Measurements from ENCODE around the gene ZC3H6.

ZC3H6 gene

GRCh38 chr2:112275311-112275886 is at the start of gene ZC3H6:
ZC3H6 (plus strand) TSS chr2:112275597; CDS start chr2:112275995, 398 bp downstream.
- Mint-ChIP-seq H3K27me3 (no peaks in the 10 kb centered on the region), H3K4me3 (peak within 1 kb of the TSS; percentile 92), H3K9me3 (no peaks in the 10 kb centered on the region), H3K36me3 (no peaks in the 10 kb centered on the region), H3K4me1 (peaks cover 31% of the 10 kb centered on the region), H3K27ac (peak within 1 kb of the TSS; percentile 98)

GRCh38 chr2:112229348-112229747 is 46.0 kb upstream of the ZC3H6 start:
- Mint-ChIP-seq H3K36me3 (peaks cover 33% of the 10 kb centered on the region), H3K4me3 (no peak overlapping the region), H3K27ac (no peak overlapping the region), H3K4me1 (peaks cover 27% of the 10 kb centered on the region), H3K27me3 (no peaks in the 10 kb centered on the region), H3K9me3 (no peaks in the 10 kb centered on the region)

GRCh38 chr2:112230371-112230770 is 45.0 kb upstream of the ZC3H6 start:
- no peak overlapping the region for H3K4me3 Mint-ChIP-seq
- H3K36me3 Mint-ChIP-seq: peaks cover 28% of the 10 kb centered on the region
- H3K27me3 Mint-ChIP-seq: no peaks in the 10 kb centered on the region
- H3K27ac Mint-ChIP-seq: no peak overlapping the region
- H3K4me1 Mint-ChIP-seq: peaks cover 20% of the 10 kb centered on the region
- no peaks in the 10 kb centered on the region for H3K9me3 Mint-ChIP-seq

GRCh38 chr2:112239862-112240261 is 35.5 kb upstream of the ZC3H6 start:
- peak overlapping the region; percentile 30 for H3K27ac Mint-ChIP-seq
- no peak overlapping the region for H3K4me3 Mint-ChIP-seq
- peaks cover 15% of the 10 kb centered on the region for H3K36me3 Mint-ChIP-seq
- H3K27me3 Mint-ChIP-seq: no peaks in the 10 kb centered on the region
- no peaks in the 10 kb centered on the region for H3K9me3 Mint-ChIP-seq
- peaks cover 58% of the 10 kb centered on the region for H3K4me1 Mint-ChIP-seq

GRCh38 chr2:112242384-112242783 is 33.0 kb upstream of the ZC3H6 start:
- Mint-ChIP-seq H3K27ac (no peak overlapping the region), H3K9me3 (peaks cover 5% of the 10 kb centered on the region), H3K4me1 (peaks cover 67% of the 10 kb centered on the region), H3K36me3 (peaks cover 25% of the 10 kb centered on the region), H3K27me3 (no peaks in the 10 kb centered on the region), H3K4me3 (peak overlapping the region; percentile 15)

GRCh38 chr2:112243233-112243632 is 32.2 kb upstream of the ZC3H6 start:
- no peaks in the 10 kb centered on the region for H3K27me3 Mint-ChIP-seq
- H3K36me3 Mint-ChIP-seq: peaks cover 29% of the 10 kb centered on the region
- peak overlapping the region; percentile 47 for H3K27ac Mint-ChIP-seq
- H3K4me1 Mint-ChIP-seq: peaks cover 62% of the 10 kb centered on the region
- H3K4me3 Mint-ChIP-seq: peak overlapping the region; percentile 36
- peaks cover 5% of the 10 kb centered on the region for H3K9me3 Mint-ChIP-seq

- peaks cover 31% of the 10 kb centered on the region for H3K36me3 Mint-ChIP-seq
- H3K4me1 Mint-ChIP-seq: peaks cover 59% of the 10 kb centered on the region
- peaks cover 5% of the 10 kb centered on the region for H3K9me3 Mint-ChIP-seq
- no peaks in the 10 kb centered on the region for H3K27me3 Mint-ChIP-seq
- H3K4me3 Mint-ChIP-seq: no peak overlapping the region
- H3K27ac Mint-ChIP-seq: no peak overlapping the region
These were observed 30.5 kb upstream of the ZC3H6 start for GRCh38 chr2:112244854-112245253.

- no peaks in the 10 kb centered on the region for H3K27me3 Mint-ChIP-seq
- H3K4me1 Mint-ChIP-seq: peaks cover 3% of the 10 kb centered on the region
- peaks cover 19% of the 10 kb centered on the region for H3K36me3 Mint-ChIP-seq
- H3K27ac Mint-ChIP-seq: no peak overlapping the region
- no peak overlapping the region for H3K4me3 Mint-ChIP-seq
- peaks cover 3% of the 10 kb centered on the region for H3K9me3 Mint-ChIP-seq
These were observed 24.1 kb upstream of the ZC3H6 start for GRCh38 chr2:112251271-112251670.

GRCh38 chr2:112253261-112253815 is 22.1 kb upstream of the ZC3H6 start:
- no peak overlapping the region for H3K4me3 Mint-ChIP-seq
- H3K27ac Mint-ChIP-seq: no peak overlapping the region
- H3K9me3 Mint-ChIP-seq: no peaks in the 10 kb centered on the region
- H3K27me3 Mint-ChIP-seq: no peaks in the 10 kb centered on the region
- H3K4me1 Mint-ChIP-seq: peaks cover 5% of the 10 kb centered on the region
- H3K36me3 Mint-ChIP-seq: peaks cover 8% of the 10 kb centered on the region

- peak within 1 kb of the TSS; percentile 16 for H3K4me3 Mint-ChIP-seq
These were observed 20.7 kb upstream of the ZC3H6 start, which contains the start of gene ZC3H8 for GRCh38 chr2:112254466-112255240. ZC3H8 (minus strand) TSS chr2:112255042; CDS start chr2:112254981, 61 bp downstream.

GRCh38 chr2:112255875-112256274 is 19.5 kb upstream of the ZC3H6 start:
- Mint-ChIP-seq H3K27ac (no peak overlapping the region), H3K4me3 (peak overlapping the region; percentile 16), H3K9me3 (no peaks in the 10 kb centered on the region), H3K36me3 (peaks cover 8% of the 10 kb centered on the region), H3K27me3 (peaks cover 1% of the 10 kb centered on the region), H3K4me1 (peaks cover 10% of the 10 kb centered on the region)

More at GRCh38 chr2:112254466-112255240, 20.7 kb upstream of the ZC3H6 start, which contains the start of gene ZC3H8:
- peaks cover 1% of the 10 kb centered on the region for H3K27me3 Mint-ChIP-seq
- H3K4me1 Mint-ChIP-seq: peaks cover 8% of the 10 kb centered on the region
- H3K36me3 Mint-ChIP-seq: peaks cover 8% of the 10 kb centered on the region
- no peaks in the 10 kb centered on the region for H3K9me3 Mint-ChIP-seq
- H3K27ac Mint-ChIP-seq: peak within 1 kb of the TSS; percentile 92

- Mint-ChIP-seq H3K4me1 (peaks cover 10% of the 10 kb centered on the region), H3K27me3 (peaks cover 1% of the 10 kb centered on the region), H3K4me3 (no peak overlapping the region), H3K27ac (peak overlapping the region; percentile 5), H3K36me3 (peaks cover 8% of the 10 kb centered on the region), H3K9me3 (no peaks in the 10 kb centered on the region)
These were observed 18.7 kb upstream of the ZC3H6 start for GRCh38 chr2:112256654-112257053.

GRCh38 chr2:112257575-112257974 is 17.8 kb upstream of the ZC3H6 start:
- peaks cover 8% of the 10 kb centered on the region for H3K36me3 Mint-ChIP-seq
- H3K4me1 Mint-ChIP-seq: peaks cover 10% of the 10 kb centered on the region
- no peaks in the 10 kb centered on the region for H3K9me3 Mint-ChIP-seq
- H3K4me3 Mint-ChIP-seq: no peak overlapping the region
- no peak overlapping the region for H3K27ac Mint-ChIP-seq
- H3K27me3 Mint-ChIP-seq: peaks cover 1% of the 10 kb centered on the region

- peaks cover 1% of the 10 kb centered on the region for H3K27me3 Mint-ChIP-seq
- H3K9me3 Mint-ChIP-seq: no peaks in the 10 kb centered on the region
- peak overlapping the region; percentile 70 for H3K4me3 Mint-ChIP-seq
- peaks cover 10% of the 10 kb centered on the region for H3K4me1 Mint-ChIP-seq
- peak overlapping the region; percentile 78 for H3K27ac Mint-ChIP-seq
- peaks cover 2% of the 10 kb centered on the region for H3K36me3 Mint-ChIP-seq
These were observed 15.7 kb upstream of the ZC3H6 start for GRCh38 chr2:112259509-112260294.

GRCh38 chr2:112260295-112260625 is 15.1 kb upstream of the ZC3H6 start:
- H3K4me1 Mint-ChIP-seq: peaks cover 10% of the 10 kb centered on the region
- H3K27me3 Mint-ChIP-seq: peaks cover 1% of the 10 kb centered on the region
- peaks cover 2% of the 10 kb centered on the region for H3K36me3 Mint-ChIP-seq
- H3K27ac Mint-ChIP-seq: no peak overlapping the region
- no peak overlapping the region for H3K4me3 Mint-ChIP-seq
- H3K9me3 Mint-ChIP-seq: no peaks in the 10 kb centered on the region

Measured in activated naive CD4-positive, alpha-beta T cell treated with anti-CD3 and anti-CD28 coated beads, Interleukin-2, amount 50 U/mL, for 24 hours (primary cell).